GM18508 (cell line): ENCODE measurements around the gene GBE1.
"Not testable (repeated sequence)": the region's sequence is repeated elsewhere in the genome, so short reads cannot be mapped to it uniquely, and the experiment has no call there.

ENCODE experiments used
- ATAC-seq: cut with Tn5 transposase; IDR thresholded peaks from one replicate; pipeline ENCODE4 v1.9.1; 2021; ENCODE audit warnings: moderate number of reproducible peaks; ENCODE audit not compliant: insufficient read depth, unreplicated experiment

GBE1 gene

DNA sequence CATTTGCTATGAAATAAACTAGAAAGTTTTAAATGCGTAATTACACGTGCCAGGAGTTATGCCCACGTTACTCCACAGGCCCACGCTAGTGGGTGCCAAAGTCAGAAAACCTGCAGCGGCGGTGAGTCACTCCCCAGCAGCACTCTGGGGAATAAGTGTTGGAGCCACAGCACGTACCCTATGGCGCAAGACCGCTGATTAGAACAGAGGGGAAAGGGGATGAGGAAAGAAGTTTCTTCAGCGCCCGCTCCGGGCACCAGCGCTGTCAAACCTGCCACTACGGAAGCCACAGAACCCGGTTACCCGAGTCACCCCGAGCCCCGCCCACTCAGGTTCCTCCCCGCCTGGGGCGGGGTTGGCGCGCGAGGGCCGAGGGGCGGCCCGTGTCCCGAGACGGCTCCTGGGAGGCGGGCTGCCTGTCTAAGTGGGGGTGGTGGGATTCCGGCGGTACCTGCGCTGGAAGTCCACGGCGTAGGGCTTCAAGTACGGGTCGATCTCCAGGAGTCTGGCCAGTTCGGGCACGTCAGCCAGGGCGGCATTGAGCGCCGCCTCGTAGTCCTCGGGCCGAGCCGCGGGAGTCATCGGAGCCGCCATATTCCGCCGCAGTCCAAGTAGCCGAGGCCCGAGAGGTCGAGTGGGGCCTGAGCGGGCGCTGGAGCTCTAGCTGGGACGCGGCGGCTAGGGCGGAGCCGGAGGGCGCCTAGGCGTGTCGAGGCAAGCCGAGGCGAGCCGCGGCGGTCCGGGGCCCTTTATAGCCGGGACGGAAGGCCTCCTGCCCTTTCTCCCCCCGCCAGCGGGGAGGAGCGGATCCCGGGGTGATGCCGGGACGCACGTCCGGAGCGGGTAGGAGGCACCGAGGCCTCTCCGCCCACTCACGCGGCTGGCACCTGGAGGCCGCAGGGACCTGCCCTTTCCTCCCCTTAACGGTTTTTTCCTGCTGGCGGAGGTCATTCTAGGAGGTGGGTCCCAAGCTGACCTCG, at the start of gene GBE1:
TSS of gene GBE1 (minus strand) at position 722 of the 980 bp plus-strand sequence. CDS start at position 594, 128 bp downstream.
- peak; percentile 69 for ATAC-seq

DNA sequence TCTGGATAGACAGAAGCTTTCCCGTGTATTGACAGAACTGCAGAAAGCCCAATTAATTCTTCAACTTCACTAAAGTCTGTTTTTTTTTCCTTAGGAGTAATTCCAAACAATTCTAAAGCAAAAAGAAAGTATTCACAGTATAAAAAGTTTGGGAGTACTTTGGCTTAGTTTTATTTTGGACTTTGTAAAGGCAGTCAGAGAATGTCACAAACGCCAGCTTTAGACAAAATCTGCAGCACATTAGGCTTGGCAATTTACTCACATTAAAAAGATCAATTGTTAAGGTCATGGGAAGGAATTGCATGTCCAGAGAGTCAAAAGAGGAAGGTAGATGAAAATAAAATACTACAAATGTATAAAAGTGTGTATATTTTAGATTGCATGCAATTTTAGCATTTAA, 47.5 kb upstream of the GBE1 start:
- no peak for ATAC-seq

DNA sequence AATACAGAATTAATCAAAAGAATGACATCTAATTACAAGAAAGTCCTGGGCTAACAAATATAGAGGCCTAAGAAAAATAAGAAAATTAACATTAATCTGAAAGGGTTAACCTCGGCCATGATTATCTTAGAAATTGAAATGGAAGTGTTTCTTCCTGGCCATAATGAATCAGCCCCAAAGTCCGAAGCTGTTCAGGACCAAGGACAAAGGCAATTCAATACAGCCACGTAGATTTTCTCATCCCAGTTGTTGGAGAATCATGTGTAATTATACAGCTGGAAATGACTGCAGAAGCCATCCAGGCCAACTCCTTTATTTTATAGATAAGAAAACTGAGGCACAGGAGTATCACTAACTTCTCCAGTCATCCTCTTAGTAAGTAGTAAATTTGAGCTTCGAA, 38.0 kb upstream of the GBE1 start:
- ATAC-seq, result no peak

DNA sequence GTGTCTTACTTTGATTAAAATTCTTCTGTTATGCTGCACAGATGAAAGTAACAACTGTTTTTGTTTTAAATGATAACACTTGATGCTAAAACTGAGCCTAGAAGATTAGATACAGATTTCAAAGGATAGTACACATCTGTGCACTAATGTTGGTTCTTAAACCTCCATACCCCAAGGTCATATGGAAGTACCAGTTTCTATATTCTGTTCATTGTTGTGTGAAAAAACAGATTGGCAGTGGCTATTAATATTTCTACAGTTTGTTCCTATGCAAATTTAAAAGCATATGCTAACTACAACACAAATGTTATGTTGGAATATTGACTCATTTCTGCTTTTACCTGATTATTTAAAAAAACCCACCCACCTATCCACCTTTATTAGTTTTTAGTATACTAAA, 32.0 kb upstream of the GBE1 start:
- no peak for ATAC-seq

DNA sequence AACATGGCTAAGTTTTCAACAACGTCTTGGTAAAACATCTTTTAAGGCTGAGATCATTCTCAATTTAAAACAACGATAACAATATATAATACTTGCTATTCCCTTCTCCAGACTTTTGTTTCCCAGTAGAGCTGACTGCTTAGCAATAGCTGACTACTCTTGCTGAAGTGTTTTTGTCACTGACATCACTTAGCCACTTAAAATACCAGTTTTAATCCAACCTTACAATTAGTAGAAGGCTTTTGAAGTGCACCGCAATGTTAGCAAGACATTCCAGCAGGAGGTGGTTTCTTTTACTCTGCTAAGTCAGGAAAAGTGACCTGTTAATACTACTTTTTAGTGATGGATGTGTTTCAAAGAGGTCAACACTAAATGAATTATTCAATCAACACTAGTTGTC, 28.7 kb upstream of the GBE1 start:
- no peak for ATAC-seq

DNA sequence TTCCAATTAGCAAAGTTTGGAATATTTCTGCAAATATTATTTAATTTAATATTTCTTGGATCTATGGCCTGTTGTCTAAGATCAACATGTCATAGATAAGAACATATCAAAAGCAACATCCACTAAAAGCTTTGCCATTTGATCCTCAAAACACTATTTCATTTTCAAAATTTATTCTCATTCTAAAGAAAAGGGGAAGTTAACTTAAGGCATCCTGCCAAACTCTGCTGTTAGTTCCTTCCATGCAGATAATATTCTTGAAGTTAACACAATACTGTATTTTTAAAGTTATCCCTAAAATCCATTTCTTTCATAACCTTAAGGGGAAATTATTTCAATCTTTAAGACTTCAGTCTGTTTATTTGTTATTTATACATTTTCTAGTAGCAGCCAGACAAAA, 28.2 kb upstream of the GBE1 start:
- ATAC-seq, result no peak

DNA sequence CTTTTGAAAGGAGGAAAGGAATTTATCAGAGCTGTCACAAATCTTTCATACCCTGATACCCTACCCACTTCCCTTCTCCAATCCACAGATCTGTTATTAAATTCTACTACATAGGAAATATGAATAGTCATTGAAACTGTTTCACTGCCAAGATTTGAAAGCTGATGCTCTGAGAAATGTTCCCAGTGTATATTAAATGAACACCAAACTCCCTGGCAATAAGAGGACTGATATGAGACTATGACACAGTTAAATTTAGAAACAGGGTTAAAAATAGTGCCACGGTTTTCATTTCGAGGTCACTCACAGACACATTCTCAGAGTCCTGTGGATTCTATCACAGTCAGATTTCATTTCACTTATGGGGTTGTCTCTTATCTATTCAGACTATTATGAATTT, 27.2 kb upstream of the GBE1 start:
- ATAC-seq, result peak; percentile 72

DNA sequence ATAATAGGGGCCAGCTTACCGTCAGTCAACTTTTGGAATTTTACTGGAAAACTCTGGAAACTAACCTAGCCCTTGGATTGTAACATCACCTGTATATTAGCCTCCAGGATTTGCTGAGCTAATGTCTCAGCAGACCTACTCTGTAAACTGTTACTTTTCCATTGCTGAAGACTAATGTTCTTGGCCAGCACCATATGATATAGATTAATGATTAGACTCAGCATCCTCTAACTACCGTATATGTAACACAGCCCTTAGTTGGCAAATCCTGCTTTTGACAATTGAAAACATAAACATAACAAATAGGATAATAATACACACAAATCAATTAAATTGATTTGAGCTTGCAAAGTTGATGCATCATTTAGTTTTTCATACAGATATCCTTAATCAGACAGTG, 26.6 kb upstream of the GBE1 start:
- ATAC-seq, result no peak

DNA sequence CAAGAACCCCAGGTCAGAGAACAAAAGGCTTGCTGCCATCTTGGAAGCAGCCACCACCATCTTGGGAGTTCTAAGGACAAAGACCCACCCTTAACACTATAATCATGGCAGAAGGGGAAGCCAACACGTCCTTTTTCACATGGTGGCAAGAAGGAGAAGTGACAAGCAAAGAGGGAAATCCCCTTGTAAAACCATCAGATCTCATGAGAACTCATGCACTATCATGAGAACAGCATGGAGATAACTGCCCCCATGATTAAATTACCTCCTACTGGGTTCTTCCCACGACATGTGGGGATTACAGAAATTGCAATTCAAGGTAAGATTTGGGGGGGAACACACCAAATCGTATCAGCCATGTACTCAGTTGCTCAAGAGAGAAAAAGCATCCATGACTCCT, 21.1 kb upstream of the GBE1 start:
- no peak for ATAC-seq

DNA sequence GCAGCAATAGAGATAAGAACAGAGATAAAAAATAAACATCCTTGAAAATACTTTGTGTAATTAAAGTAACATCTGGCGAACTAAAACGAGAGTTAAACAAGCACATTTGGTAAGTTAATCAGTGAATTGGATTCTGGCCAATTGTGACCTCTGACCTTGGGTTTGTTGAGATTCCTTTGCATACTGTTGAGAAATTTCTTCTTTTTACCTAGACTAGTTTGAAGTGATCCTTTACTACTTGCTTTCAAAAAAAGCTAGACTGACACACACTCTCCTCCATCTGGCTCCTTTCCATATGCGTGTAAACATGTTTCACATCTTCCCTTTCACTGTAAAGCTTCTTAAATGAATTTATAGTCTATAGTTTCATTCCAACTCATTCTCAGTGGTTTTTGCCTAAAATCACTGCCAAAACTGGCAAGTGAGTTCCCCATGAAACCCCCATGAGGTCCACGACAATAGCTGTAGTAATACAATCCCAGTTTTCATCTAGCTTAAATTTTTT, 17.3 kb upstream of the GBE1 start:
- peak; percentile 35 for ATAC-seq

DNA sequence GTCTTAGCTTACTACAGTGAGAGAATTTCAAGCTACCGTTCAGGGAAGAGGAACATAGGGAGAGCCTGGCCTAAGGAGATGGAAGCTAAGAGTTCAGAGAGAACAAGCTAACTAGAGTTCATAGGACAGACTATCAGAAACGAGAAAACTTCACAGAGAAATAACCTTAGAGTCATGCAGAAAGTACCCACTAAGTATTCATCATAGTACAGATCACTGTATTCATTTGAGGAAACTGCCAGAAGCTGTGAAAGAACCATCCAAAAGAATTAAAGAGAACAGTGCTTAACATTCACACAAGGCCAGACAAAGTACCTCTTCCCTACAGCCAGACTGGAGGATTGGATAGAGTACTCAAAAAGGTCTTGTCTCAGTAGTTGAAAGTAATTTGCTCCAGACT, 15.2 kb upstream of the GBE1 start:
- no peak for ATAC-seq

DNA sequence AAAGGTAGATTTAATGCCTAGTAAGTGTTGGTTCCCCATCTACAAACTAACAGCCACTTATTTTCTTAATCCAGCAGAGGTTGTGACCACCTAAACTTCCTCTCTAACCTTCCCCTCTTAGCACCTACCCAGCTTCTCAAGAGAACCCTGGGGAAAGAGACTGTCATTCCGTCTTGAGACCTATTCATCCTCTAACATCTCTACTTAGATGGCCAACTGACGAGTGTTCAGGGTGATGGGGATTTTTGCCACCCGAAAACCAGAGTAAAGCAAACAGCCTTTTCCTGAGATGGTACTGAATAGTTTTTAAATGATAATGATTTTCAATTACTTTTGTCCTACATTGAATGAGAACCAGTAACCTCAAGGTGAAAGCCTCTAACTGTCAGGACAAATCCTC, 9.3 kb upstream of the GBE1 start:
- no peak for ATAC-seq

DNA sequence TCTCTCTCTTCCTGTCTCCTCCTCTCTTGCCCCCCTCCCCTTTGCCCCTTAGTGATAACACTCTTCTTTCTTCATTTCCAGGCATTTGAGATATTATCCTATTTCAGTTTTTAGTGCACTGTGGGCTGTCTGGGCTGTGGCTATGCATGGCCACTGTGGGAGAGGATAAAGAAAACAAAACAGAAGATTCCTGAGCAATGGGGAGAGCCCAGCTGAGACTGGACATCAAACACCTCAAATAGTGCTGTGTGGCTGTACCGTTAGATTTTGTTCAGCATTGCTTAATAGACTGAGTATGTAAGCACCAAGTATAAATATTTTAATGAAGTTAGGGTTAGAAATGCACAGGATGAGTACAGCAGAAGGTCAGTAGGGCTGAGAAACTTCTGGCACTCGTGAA, 7.9 kb upstream of the GBE1 start:
- ATAC-seq, result no peak

DNA sequence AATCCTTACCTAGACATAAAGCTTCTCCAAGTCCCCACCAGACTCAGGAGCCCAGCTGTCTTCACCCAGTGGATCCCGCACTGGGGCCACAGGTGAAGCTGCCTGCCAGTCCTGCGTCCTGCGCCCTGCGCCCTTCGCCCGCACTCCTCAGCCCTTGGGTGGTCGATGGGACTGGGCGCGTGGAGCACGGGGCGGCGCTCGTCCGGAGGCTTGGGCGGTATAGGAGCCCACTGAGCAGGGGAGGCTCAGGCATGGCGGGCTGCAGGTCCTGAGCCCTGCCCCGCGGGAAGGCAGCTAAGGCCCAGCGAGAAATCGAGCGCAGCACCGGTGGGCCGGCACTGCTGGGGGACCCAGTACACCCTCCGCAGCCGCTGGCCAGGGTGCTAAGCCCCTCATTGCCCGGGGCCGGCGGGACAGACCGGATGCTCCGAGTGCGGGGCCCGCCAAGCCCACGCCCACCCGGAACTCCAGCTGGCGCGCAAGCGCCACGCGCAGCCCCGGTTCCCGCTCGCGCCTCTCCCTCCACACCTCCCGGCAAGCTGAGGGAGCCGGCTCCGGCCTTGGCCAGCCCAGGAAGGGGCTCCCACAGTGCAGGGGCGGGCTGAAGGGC, 5.9 kb upstream of the GBE1 start:
- ATAC-seq, result not testable (repeated sequence)

DNA sequence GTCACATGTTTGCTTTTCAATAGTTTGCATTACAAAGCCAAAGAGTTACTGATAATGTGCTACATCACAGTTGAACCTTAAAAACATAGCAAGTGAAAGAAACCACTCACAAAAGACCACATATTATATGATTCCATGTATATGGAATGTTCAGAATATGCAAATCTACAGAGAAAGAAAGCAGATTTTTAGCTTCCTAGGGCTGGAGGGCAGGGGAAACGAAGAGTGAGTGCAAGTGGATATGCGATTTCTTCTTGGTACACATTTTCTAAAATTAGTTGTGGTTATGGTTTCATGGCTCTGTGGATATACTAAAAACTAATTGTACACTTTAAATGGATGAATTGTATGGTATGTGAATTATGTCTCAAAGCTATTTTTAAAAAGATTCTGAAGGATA, 4.0 kb upstream of the GBE1 start:
- no peak for ATAC-seq

DNA sequence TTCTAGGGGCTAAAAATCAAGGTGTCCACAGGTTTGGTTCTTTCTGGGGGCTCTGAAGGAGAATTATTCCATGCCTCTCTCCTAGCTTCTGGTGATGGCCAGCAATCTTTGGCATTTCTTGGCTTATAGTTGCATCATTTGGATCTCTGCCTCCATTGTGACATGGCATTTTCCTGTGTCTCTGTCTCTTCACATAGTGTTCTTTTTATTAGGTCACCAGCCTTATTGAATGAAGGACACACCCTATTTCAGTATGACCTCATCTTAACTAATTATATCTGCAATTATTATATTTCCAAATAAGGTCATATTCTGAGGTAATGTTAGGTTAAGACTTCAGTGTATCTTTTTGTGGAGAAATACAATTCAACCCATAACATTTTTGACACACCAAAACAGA, 3.2 kb upstream of the GBE1 start:
- no peak for ATAC-seq

DNA sequence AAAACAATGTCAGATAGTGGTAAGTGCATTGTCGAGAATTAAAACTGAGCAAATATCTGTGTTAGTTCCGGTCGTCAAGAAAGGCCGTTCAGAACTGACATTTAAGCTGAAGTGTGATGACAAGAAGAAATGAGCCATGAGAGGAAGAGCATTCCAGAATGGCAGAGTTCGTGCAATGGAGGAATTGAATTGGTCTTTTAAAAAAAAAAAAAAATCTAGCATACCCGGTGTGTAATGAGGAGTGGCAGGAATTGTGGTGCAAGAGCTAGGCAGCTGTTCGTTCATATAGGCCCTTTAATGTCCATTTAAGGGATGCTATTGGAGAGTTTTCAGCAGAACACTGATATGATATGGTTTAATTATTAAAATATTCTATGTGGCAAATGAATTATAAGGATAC, 2.6 kb upstream of the GBE1 start:
- no peak for ATAC-seq

DNA sequence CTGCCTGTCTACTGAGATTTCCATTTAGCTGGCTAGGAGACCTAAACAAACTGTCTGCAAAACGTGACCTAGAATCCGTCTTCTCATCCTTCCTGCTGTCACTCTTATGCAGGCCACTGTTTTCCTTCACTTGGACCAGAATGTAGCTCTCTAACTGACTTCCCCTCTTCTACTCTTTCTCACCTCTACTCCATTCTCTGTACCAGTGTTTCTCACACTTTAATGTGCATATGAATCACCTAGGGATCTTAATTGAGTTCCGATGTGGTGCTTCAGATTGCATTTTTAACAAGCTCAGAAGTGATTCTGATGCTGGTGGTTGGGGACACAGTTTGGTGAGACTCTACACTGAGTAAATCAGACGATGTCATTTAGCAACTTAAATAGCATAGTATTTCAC, 1.6 kb upstream of the GBE1 start:
- no peak for ATAC-seq

DNA sequence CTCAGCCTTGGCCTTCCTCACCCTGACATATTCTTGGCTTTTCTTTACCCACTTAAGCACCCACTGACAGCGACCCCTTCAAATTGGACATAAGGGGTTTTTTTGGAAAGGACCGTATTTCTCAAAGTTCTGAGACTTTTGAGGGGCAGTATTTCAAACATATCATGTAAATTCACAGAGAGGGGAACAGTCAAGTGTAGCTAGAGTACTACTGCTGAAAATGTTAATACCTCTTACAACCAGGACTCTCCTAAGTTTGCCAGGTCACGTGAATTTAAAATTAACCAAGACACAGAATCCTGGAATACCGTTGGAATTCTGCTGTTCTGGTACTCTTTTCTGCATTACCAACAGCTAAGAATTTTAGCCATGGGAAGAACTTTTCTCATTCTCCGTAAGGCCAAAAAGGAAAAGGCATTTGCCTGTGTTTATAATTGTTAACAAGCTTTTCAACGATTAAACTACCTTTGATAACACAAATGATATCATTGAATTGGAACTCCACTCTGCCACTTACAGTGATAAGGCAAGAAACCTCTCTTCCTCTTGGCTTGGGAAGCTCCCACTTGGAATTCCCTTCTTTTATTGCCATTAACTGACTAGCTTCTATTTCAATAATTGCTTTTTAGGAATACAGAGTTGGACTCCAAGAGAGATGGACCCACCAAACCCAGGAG, 597 bp upstream of the GBE1 start:
- ATAC-seq, result no peak

DNA sequence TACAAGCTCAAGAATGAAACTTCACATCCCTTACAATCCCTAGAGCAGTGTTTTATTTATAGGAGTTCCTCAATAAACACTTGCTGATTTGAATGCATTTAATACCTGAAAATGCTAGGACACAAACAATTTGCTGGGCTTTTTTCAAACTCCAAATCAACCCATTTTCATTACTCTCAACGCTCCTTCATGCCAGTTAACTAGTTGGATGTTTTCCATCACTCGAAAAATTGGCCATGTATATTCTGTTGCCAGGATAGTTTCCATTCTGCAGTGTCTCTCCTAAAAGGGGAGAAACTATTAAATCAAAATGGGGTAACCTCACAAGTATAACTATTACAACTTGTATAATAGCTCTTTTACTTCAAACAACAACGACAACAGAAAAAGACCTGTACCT, 1.2 kb downstream of the GBE1 start:
- no peak for ATAC-seq

DNA sequence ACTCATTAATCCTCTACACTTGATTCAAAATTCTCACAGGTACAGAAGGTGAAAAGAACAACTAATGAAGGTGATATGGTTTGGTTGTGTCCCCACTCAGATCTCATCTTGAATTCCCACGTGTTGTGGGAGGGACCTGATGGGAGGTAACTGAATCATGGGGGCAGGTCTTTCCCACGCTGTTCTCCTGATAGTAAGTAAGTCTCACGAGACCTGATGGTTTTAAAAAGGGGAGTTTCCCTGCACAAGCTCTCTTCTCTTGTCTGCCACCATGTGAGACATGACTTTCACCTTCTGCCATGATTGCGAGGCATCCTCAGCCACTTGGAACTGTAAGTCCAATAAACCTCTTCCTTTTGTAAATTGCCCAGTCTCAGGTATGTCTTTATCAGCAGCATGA, 2.7 kb downstream of the GBE1 start:
- not testable (repeated sequence) for ATAC-seq
